T1000 (cell line): ENCODE data around the gene RBL1.
"Not testable (repeated sequence)": the region's sequence is repeated elsewhere in the genome, so short reads cannot be mapped to it uniquely, and the experiment has no call there.

Experiments
- DNase-seq: peaks from one replicate; lab custom pipeline; 2025; ENCODE audit warnings: mixed read lengths; lab: John Stamatoyannopoulos, UW

The RBL1 gene

GRCh38 chr20:36997121-36997520 is 98.7 kb downstream of the RBL1 start:
- DNase-seq, result no peak

- DNase-seq, result not testable (repeated sequence)
Measured at GRCh38 chr20:36994221-36994620, 101.6 kb downstream of the RBL1 start.

GRCh38 chr20:36992802-36993334 is 102.9 kb downstream of the RBL1 start:
- DNase-seq, result no peak

GRCh38 chr20:36991703-36992102 is 104.1 kb downstream of the RBL1 start:
- no peak for DNase-seq

- DNase-seq, result no peak
Measured at GRCh38 chr20:36989797-36990196, 106.0 kb downstream of the RBL1 start.

GRCh38 chr20:36988494-36988966 is 107.3 kb downstream of the RBL1 start:
- no peak for DNase-seq

GRCh38 chr20:36984257-36984638 is 111.5 kb downstream of the RBL1 start:
- no peak for DNase-seq

GRCh38 chr20:36975099-36975818 is 120.5 kb downstream of the RBL1 start:
- DNase-seq, result no peak

GRCh38 chr20:36974660-36975059 is 121.1 kb downstream of the RBL1 start:
- no peak for DNase-seq

GRCh38 chr20:36971103-36971502 is 124.7 kb downstream of the RBL1 start:
- no peak for DNase-seq

GRCh38 chr20:36969478-36970186 is 126.2 kb downstream of the RBL1 start:
- no peak for DNase-seq

GRCh38 chr20:36969051-36969450 is 126.7 kb downstream of the RBL1 start:
- DNase-seq, result no peak

GRCh38 chr20:36967636-36968035 is 128.2 kb downstream of the RBL1 start:
- DNase-seq, result no peak

- not testable (repeated sequence) for DNase-seq
Measured at GRCh38 chr20:36966965-36967364, 128.8 kb downstream of the RBL1 start.

GRCh38 chr20:36962354-36962941 is 133.3 kb downstream of the RBL1 start:
- not testable (repeated sequence) for DNase-seq

- no peak for DNase-seq
Measured at GRCh38 chr20:36959242-36959641, 136.6 kb downstream of the RBL1 start.

GRCh38 chr20:36957875-36958667 is 137.7 kb downstream of the RBL1 start:
- no peak for DNase-seq

- DNase-seq, result no peak
Measured at GRCh38 chr20:36956674-36957073, 139.1 kb downstream of the RBL1 start.

GRCh38 chr20:36956016-36956415 is 139.8 kb downstream of the RBL1 start:
- no peak for DNase-seq

GRCh38 chr20:36951979-36952738 is 143.6 kb downstream of the RBL1 start:
- no peak for DNase-seq
